Stimulated activated CD4-positive, alpha-beta T cell treated with anti-CD3 and anti-CD28 coated beads, Interleukin-12 subunit alpha, Interleukin-12 subunit beta, amount 100 ng/mL, for 4 hours (primary cell): ENCODE data around the gene DAB2IP.

ENCODE experiments used
- DNase-seq: peaks from one replicate; pipeline ENCODE4 v3.0.0-alpha.2; 2020

The DAB2IP gene

DNA sequence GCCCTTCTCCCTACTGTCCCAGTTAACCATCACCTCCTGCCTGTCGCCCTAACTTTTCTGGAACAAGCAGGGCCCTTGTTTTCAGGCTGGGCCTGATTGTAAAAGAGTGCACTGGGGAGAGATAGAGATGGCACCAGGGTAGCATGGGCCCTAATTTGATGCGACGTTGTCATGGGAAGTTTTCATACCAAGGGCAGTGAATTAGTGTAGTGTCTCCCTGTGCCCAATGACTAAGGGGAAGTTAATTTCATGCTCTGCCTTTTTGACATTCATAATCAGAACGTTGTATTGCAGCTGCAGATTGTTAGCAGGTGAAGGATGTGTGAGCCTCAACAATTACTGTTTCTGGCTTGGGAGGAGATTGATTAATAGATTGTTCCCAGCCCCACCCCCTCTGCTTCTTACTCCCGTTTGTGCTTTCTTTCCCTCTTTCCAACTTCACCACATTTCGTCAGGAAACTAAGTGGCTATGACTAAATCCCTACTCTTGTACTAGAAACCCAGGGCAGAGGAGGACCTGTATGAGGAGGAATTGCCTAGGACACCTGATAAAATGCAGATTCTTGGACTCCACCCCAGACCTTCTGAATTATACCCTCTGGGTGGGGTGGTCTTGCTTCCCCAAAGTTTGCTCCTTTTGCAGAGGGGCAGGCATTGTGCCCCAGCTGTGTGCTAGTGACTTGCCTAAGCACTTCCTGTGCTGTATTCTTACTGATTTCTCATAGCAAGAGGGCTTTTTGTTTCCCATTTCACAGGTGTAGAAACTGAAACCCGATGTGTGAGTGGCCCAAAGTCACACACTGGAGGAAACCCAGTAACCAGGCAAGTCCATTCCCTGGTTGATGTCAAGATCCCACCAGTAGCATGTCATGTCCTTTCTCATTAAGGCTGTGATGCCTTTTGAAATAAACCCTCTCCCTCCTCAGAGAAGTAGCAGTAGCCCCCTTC, 56.3 kb downstream of the DAB2IP start:
- DNase-seq: no peak

DNA sequence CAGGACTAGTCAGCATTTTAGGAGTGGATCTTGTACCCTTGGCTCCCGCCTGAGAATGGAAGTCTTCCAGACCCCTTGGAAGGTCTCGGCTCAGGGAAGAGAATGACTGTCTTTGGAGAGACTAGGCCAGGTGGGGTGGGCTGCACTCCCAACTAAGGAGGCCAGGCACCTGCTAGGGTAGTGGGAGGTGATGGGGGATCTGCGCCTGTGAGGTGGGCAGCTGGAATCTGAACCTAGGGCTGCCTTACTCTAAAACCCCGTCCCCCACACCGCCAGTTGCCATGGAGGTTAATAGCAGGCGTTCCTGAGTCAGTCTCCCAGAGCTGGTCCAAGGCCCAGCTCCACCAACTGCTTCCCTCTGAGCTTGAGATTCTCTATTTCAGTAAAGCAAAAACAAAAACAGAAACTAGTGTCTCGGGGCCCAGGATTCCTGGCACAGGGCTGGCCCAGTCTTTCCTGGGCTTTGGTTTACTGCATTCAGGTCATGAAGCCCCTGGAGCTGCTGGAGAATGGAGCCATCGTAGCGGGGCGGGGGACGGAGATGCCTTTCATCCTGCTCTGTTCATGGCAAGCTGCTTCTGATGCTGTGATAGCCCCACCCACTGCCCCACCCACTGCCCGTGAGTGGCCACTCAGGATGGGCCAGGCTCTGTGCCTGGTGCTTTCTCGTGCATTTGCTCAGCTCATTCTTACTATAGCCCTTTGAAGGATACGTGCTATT, 57.5 kb downstream of the DAB2IP start:
- DNase-seq: no peak

DNA sequence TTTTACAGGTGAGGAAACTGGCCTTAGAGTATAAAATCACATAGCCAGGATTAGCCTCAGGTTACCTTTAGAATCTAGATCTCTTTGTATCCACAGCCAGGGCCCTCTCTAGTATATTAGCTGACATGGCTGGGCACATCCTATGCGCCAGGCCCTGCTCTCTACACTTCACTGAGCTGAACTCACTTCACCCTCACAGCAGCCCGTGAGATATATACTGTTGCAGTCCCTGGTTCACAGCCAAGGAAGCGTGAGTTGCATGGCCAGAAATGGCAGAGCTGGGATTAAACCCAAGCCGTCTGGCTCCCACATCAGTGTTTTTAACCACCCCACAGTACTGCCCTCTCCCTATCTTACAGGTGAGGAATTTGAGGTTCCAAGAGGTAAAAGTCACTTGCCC, 58.4 kb downstream of the DAB2IP start:
- DNase-seq: no peak

DNA sequence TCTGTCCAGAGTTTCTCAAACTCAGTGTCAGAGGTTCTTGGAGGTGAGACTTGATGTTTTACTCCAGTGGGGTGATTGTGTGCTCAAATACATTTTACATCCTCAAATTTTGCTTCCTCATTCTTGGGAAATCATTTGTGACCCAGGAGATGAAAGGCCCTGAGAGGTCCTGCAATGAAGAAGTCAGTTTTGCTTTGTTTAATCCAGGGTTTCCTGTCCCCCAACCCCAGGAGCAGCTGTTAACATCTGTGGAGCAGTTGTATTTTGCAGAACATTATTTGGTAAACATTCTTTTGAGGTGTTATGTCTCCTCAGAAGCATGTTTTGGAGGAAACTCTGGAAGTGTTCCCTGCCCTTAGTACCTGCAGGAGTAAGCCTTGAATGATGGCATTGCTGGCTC, 59.8 kb downstream of the DAB2IP start:
- DNase-seq: no peak

DNA sequence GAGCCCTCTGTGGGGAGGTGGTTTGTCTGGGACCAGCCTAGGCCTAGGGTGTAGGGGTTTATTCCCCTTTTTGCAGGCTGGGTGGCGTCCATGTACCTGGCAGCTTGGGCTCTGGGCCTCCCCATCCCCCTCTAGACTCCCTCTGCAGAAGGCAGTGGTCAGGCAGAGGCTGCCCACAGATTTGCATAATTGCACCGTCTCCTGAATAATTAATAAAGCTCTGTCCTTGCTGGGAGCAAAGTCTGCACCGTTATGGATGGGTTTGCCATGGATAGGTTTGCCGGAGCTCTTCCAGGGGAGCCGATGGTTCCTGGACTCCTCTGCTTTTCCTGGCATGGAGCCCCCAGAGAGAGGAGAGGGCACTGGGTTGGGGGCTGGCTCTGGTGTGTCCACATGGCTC, 60.4 kb downstream of the DAB2IP start:
- DNase-seq: no peak

DNA sequence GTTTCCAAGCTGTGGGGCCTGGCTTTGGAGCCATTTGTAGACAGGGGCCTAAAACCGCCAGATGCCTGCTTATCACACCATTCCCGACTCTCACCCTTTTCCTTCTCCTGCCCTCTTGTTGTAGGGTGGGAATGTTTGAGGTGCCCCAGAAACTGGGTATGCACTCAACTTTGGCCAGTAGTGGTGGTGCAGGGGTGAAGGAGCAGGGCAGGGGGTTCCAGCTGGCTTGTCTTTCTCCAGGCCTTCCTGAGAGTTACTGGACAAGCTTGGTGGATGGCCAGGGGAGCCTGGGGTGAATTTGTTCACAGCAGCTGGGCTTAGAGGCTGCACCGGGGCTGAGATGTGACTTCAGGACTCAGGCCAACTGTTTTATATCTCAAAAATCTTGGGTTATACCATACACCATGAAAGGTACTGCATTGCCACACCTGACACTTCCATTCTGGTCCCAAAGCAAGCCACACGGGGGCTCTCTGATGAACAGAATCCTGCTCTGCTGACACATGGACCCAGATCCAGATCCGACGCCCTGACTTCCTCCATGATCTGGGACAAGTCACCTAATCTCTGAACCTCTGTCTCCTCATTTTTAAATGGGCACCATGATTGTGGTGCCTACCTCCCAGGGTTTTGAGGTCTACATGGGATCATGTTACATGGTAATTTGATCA, 62.1 kb downstream of the DAB2IP start:
- no peak for DNase-seq

DNA sequence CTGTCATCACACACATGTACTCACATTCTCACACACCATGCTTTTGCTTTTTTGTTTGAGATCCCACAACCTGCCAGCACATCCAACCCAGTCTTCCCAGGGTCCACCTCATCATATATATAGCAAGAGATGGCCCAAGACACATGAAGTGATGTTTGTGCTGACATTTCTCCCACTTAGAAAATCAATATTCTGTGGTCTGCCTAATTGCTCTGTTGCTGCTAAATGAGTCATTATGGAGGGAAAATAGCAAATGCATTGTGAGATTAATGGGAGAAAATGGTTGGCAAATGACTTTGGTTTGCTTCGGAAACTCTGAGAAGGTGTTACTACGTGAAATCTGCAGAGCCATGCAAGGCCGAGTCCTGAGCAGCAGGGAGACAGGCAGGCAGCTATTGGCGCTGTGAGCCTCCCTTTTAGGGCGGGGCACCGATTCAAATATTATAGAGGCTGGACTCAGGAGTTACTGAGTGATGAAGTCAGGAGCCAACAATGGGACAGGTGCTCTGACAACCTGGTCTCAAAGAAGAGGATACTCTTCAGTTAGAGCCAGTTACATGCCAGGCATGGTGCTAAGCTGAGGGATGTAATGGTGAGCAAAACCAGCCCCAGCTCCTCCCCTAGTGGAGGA, 62.8 kb downstream of the DAB2IP start:
- DNase-seq: no peak

DNA sequence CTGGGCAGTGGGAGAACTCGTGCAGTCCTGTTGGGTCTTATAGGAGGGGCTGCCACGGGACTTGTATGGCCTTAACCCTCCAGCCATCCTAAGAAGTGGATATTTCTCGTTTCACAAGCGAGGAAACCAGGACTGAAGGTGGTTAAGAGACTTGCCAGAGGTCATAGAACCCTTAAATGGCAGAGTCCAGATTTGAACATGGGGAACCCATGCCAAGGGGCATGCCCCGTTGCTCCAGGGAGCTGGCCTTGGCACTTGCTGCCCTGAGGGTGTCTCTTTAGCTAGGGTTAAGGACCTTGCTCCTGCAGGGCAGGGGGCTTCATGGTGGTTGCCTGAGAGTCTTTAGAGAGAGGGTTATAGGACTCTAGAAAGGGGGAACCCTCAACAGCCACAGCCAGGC, 63.4 kb downstream of the DAB2IP start:
- DNase-seq: no peak

DNA sequence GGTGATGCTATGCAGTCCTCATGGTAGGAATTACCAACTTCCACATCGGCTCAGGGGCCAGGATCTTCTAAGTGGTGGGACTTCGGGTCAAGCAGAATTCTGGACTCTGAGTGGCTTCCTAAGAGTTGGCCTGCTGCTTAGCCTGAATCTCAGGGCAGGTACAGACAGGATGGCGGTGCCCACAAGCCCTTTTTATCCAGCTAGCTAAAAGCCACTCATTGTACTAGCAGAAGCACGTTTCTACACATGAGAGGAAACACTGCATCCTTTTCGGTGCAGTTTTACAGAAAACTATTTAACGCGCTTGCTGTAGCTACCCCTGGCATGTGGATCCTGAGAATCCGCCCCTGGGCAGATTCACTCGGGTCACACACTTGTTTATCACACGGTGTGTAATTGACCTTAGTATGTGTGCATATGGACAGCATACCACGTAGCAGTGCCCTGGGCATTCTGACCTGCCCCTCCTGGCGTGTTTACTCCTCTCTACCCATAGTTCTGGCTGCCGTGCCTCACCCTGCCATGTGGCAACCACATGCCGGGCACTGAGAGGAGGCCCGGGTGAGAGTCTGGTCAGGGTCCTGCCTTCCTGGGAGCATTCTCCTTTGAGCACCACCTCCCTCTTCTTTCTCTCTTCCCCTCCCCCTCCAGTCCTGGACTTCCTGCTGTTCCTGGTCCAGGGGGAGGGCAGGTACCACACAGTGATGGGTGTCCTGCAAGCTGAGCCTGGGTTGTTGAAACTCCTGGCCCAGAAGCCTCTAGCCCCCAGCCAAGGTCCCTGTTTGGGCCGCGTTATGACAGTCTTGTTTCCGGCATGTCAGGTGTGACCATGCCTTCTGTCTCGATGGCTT, 65.9 kb downstream of the DAB2IP start:
- no peak for DNase-seq

DNA sequence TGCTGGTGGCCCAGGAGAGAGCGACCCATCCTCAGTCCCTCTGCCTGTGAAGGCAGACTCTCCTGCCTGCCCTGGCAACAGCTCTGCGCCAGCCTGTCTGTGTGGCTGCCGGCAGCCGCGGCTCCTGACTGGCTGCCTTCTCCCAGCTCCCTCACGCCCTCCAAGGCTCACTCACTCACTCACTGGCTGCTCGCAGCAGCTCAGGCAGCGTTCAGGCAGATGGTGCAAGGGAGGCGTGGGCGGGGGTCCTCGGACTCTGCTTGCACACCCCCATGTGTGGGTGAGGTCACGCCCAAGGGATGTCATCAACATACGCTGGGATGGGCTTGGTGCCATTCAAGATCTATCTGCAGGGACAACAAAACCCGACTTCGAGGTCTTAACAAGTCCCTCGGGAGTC, 66.7 kb downstream of the DAB2IP start:
- no peak for DNase-seq

DNA sequence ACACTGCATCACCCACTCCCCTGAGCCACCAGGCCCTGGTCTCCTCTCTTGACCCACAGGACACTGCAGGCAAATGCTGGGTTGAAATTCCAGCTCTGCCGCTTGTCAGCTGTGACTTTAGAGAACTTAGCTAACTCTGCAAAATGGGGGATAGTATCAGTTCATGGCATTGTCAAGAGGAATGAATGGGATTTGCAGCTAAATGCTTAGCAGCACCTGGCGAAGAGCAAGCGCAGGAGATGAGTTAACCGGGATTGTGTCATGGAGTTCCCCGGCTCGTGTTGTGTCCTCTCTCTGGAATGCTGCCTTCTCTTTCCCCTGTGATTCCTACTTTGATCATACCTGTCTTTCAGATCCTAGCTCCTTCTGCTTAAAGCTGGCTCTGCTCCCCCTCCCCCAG, 67.1 kb downstream of the DAB2IP start:
- DNase-seq: no peak

DNA sequence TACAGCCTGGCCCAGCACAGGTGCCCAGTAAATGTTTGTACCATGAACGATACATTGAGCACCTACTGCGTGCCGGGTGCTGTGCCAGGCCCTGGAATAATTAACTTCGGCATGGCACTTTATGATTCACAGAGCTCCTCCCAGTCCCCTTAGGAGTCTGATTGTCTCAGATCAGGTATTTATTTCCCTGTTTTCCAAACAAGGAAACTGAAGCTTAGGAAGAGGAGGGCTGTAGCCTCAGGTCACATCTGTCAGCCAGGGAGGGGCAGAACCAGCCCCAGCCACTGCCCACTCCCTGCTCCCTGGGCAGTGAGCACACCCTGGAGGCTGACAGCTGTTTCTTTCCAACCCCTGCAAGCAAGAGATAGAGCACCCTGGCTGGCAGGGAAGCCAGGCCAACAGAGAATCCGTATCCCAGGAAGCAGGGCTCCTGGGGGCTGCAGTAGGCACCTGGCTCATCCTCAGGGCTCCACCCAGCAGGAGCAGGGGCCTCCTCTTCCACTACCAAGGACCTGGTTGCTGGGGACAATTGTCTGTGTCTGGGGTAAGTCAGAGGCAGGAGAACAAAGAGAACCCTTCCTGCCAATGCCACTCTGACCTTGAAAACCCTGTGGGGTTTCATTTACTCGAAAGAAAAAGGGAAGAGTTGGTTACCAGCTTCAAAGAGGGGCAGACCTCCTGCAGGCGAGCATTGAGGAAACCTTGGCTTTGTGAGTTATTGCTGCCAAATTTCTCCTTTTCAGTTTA, 69.0 kb downstream of the DAB2IP start:
- no peak for DNase-seq

DNA sequence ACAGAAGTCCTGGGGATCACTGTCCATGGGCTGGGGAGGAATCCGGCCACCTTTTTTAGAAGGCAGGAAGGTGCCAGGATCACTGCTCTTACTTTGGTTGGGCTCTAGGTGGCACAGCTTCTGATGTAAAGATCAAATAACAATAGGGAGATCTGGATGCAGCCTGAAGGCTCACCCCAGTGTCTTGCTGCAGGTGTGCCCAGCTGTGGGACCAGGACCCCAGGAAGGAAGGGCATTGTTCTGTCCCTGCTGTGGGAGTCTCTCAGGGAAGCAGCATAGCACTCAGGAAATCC, 69.6 kb downstream of the DAB2IP start:
- DNase-seq: no peak

DNA sequence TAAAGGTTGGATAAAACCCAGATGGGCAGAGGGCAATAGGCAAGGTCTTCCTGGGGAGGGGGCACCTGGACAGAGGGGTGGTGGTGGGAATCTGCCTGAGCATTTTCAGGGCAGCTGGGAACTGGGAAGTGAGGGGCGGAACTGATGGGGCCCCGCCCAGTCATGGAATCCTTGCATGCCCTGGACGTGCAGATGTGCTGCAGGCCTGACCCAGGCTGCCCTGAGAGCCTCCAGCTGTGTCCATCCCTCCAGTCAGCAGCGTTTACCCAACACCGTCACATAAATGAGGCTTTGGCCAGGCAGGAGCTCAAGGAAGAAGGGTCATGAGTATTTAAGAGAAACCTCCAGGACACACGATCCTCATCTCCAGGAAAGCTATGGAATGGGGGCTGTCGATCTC, 70.3 kb downstream of the DAB2IP start:
- DNase-seq: no peak

DNA sequence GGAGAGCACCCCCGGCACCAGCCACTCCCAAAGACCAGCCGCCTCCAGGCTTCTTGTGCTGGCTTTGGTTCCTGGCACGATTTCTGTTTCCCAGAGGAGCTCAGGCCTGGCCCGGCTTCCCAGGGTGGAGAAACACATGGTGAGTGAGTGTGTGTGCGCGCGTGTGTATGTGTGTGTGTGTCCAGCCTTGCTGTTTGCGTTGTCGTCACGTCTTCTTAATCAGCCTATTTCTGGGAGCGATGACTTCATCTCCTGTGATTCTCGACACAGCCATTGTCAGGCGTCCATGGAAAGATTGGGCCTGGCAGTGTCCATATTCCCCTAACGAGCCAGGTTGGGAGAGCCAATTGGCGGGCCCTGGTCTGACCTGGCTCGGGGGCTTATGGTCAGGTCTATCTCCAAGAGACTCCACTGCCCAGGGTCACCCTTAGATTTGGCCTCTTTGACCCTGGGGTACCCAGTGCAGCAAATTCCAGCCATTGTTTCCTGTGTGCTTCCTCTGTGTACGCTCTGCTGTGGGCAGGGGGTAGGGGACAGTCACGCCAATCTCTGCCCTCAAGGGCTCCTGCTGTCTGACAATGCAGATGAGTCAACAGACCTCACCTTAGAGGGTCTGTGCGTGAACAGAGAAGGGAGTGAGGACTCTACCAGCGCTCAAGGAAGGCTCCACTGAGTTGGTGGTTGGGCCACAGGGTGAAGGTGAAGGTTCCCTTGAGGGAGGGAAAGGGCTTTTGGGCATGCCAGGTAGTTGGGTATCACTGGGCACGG, 73.8 kb downstream of the DAB2IP start:
- no peak for DNase-seq

DNA sequence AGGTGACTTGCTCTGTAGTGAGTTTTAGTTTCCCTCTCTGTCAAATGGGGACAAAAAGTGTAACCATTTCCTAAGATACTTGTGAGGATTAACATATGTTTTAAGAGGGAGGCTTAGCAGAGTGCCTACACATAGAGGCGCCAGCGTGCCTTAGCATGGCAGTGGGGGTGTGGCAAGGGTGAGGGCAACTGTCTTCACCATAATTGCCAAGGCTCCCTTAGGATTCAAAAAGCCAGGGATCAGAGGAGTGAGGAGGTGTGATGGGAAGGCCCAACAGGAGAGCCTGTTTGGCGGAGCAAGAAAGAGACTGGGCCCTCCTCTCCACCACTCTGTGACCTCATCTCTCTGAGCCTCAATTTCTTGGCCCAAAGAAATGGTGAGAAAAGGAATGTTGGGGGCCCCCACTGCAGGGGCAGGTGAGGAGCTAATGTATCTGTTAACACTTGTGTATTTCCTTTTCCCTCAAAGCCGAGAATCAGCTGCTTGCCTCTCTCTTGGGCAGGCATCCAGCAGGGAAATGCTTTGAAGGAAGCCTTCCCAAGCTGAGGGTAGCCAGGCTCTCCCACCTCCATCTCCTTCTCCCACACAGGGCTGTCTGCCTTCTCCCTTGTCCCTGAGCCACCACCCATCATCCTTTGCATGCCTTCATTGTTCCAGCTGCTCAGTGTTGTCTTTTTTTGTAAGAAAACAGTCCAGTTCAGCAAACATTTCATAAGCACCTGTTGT, 76.0 kb downstream of the DAB2IP start:
- no peak for DNase-seq

DNA sequence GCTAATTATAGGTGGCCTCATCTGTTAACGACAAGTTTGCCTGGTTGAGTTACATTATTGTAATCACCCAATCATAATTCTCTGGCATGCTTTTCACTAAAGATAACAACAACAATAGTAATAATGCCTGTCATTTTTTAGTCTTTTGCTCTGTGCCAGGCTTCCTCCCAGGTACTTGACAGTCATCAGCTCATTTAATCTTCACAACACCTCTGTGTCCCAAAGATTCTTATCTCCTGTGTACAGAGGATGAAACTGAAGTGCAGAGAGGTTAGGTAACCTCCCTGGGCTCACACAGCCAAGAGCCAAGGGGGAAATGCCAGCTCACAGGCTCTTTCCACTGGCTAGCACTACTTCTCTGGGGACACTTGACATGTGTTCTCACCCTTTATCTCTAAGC, 77.5 kb downstream of the DAB2IP start:
- no peak for DNase-seq

DNA sequence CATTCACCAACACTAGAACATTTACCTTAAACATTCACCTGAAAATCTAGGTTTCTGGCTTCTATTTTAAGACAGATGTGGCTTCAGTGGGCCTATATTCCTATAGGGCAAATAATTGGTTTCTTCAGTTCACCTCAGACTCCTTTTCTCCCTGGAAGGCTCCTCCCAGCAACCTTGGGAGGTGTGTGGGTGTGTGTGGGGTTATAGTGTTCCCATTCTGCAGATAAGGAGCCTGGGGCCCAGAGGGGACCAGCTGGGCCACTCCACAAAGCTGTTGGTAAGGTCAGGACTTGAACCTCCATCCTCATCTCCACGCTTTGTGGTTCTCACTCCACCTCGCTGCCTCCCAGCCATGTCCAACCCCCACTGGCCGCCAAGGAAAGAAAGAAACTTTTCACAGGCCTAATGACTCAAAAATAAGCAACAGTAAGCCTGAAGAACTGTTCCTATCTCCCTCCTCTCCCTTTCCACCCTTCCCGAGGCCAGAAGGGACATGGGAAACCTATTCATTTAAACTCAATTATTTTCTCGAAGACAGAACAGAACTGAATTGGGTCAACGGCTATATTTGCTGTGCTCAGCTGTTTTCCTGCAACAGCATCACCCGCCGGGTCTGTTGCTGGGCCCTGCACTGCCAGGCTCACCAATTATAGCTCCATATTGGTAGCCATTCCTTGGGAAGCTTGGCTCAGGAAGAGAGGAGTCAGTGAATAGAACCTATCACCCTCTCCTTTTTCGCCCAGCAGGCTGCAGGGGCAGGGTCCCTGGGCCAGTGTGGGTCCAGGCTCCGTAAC, 78.5 kb downstream of the DAB2IP start:
- no peak for DNase-seq

DNA sequence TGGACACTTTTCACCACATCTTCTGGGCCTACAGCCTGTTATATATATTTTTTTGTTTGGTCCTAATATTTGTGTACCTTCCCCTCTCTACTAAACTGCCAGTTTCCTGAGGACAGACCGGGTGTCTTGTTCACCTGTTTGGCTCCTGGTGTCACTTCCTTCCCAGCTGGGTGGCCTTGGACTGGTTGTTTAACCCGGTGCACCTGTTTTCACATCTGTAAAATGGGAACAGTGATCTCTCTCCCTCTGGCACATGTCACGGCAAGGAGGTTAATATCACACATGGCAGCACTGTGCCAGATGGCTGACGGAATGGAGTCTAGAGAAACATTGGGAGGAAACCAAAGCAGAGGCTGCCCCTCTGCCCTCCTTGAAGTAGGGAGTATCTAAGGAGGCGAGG, 79.7 kb downstream of the DAB2IP start:
- no peak for DNase-seq
